Loucy (cell line): ENCODE measurements around the gene NME8.

ENCODE experiments used
- EZH2phosphoT487 ChIP-seq: fragments of 200-600 bp; IDR thresholded peaks from 2 replicates; pipeline ENCODE4 v1.6.1; 2018; ENCODE audit warnings: antibody characterized with exemption, mild to moderate bottlenecking, moderate library complexity, borderline replicate concordance
- TF ChIP-seq, protein P1 (sequence below): fragments of 200-600 bp; sonication (generic); conservative IDR thresholded peaks from 2 replicates; pipeline ENCODE4 v1.5.1; 2014; ENCODE audit warnings: mild to moderate bottlenecking, antibody characterized with exemption, low read length

DNA sequence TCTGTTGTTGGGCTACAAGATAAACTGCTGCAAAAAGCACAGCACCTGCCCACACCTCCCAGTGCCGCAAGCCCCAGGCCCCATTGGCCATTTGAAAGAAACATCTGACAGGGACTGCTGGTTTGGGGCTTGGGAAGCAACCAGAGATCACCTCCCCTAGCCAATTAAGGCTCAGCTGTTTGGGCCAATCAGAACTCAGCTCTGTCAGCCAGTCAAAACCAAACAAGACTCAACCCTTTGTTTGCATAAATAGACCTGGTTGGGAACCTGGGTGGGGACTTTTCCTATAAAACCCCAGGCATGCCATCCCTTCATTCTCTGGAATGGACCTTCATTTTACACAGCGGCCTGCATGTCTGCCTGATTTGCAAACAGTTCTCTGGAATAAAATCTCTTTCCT, 17.2 kb upstream of the NME8 start:
- TF ChIP-seq, protein P1, sequence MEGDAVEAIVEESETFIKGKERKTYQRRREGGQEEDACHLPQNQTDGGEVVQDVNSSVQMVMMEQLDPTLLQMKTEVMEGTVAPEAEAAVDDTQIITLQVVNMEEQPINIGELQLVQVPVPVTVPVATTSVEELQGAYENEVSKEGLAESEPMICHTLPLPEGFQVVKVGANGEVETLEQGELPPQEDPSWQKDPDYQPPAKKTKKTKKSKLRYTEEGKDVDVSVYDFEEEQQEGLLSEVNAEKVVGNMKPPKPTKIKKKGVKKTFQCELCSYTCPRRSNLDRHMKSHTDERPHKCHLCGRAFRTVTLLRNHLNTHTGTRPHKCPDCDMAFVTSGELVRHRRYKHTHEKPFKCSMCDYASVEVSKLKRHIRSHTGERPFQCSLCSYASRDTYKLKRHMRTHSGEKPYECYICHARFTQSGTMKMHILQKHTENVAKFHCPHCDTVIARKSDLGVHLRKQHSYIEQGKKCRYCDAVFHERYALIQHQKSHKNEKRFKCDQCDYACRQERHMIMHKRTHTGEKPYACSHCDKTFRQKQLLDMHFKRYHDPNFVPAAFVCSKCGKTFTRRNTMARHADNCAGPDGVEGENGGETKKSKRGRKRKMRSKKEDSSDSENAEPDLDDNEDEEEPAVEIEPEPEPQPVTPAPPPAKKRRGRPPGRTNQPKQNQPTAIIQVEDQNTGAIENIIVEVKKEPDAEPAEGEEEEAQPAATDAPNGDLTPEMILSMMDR, result no peak
- TF ChIP-seq EZH2phosphoT487, result no peak
